Prostate gland (tissue), 2 donors: ENCODE measurements around the gene LBP. TPM values are rescaled to one million over a fixed set of nuclear protein-coding genes. Genes with fewer than 3 reads are reported as not detected.

Experiments
- DNase-seq: peaks from one replicate; pipeline ENCODE4 v3.0.0-alpha.2; 2019; ENCODE audit warnings: low spot score
- H3K27ac ChIP-seq, 2 donors: fragments of 200-600 bp; sonication (generic); 2 replicates each; pipeline ENCODE4 v1.5.1; 2017 to 2019
- H3K27me3 ChIP-seq: fragments of 200-600 bp; sonication (generic); replicated peaks from 2 replicates; pipeline ENCODE4 v1.5.1; 2019; ENCODE audit not compliant: insufficient read depth
- H3K36me3 ChIP-seq, 2 donors: fragments of 200-600 bp; sonication (generic); 1 replicate in 1 of 2; 2 replicates in 1 of 2; pipeline versions ENCODE4 v1.5.1 to v1.8.1; 2017 to 2019
- H3K4me1 ChIP-seq: fragments of 200-600 bp; sonication (generic); replicated peaks from 2 replicates; pipeline ENCODE4 v1.5.1; 2019
- H3K4me3 ChIP-seq, 2 donors: fragments of 200-600 bp; sonication (generic); 2 replicates each; pipeline ENCODE4 v1.5.1; 2017 to 2019
- H3K9me3 ChIP-seq: fragments of 200-600 bp; sonication (generic); 2 replicates; pipeline ENCODE4 v1.5.1; 2017
- CTCF ChIP-seq, 4 experiments: fragments of 200-600 bp in 2 of 4; fragments of 450-650 bp in 2 of 4; sonication (generic) in 2 of 4; IDR thresholded peaks; 1 replicate in 3 of 4; 2 replicates in 1 of 4; pipeline ENCODE4 v1.5.1; 2016 to 2019; ENCODE audit warnings: antibody characterized with exemption in 4 of 4, mild to moderate bottlenecking in 2 of 4, moderate library complexity in 2 of 4
- POLR2A ChIP-seq: fragments of 450-650 bp; IDR thresholded peaks from one replicate; pipeline ENCODE4 v1.6.1; 2016; ENCODE audit warnings: antibody characterized with exemption, mild to moderate bottlenecking
- POLR2AphosphoS5 ChIP-seq: sonication (generic); formaldehyde crosslinking; IDR thresholded peaks from one replicate; pipeline ENCODE4 v1.6.1; 2017; ENCODE audit warnings: antibody characterized with exemption
- WGBS: methylation state at CpG from one replicate; pipeline ENCODE4 v1.1.5; 2018; 5-methylcytosine and 5-hydroxymethylcytosine counted together
- intact Hi-C: fragments of 100-400 bp; cut with DNase I; formaldehyde crosslinking; loops from one replicate; pipeline ENCODE4 v1.14.2; 2022
- total RNA-seq, 2 donors: library from RNA; depleted of rRNA; stranded (reverse); fragments of >200 nt; gene quantifications; one replicate each; pipeline ENCODE4 v1.1.0, GENCODE V29; 2016

The LBP gene
- total RNA-seq, 2 donors from 2014 or later, result 1.1 TPM; not detected in 1

- TF ChIP-seq CTCF (IDR thresholded peaks at IDR 0.05) (no peak), POLR2AphosphoS5 (no peak), POLR2A (no peak)
- no peak overlapping the region for H3K27ac ChIP-seq
Measured at GRCh38 chr20:38344107-38344701, 2.1 kb upstream of the LBP start.

GRCh38 chr20:38345643-38346042 is 639 bp upstream of the LBP start:
- Histone ChIP-seq H3K27ac (no peak overlapping the region), H3K27me3 (no peaks in the 10 kb centered on the region), H3K4me3 (no peak overlapping the region), H3K4me1 (no peaks in the 10 kb centered on the region), H3K36me3 (no peaks in the 10 kb centered on the region), H3K9me3 (no peaks in the 10 kb centered on the region)
- no peak for DNase-seq
- 32% methylated on average over 2 of the region's 2 CpGs for WGBS
- TF ChIP-seq CTCF (IDR thresholded peaks at IDR 0.05) (no peak), POLR2A (no peak), POLR2AphosphoS5 (no peak)
- intact Hi-C loops, result no loop called here

More at GRCh38 chr20:38344107-38344701, 2.1 kb upstream of the LBP start:
- no peak overlapping the region for H3K4me3 ChIP-seq
- no peak for DNase-seq
- no peaks in the 10 kb centered on the region for H3K4me1 ChIP-seq
- no peaks in the 10 kb centered on the region for H3K36me3 ChIP-seq
- H3K9me3 ChIP-seq, result no peaks in the 10 kb centered on the region
- no peaks in the 10 kb centered on the region for H3K27me3 ChIP-seq
- WGBS, result 88% methylated on average over 5 of the region's 5 CpGs
- intact Hi-C loops, result no loop called here

GRCh38 chr20:38346741-38347140 is 459 bp downstream of the LBP start:
- DNase-seq, result no peak
- no peaks in the 10 kb centered on the region for H3K4me1 ChIP-seq
- H3K4me3 ChIP-seq, result no peak overlapping the region
- no peaks in the 10 kb centered on the region for H3K27me3 ChIP-seq
- H3K27ac ChIP-seq, result no peak overlapping the region
- 92% methylated on average over 4 of the region's 4 CpGs for WGBS
- no peaks in the 10 kb centered on the region for H3K9me3 ChIP-seq
- no peaks in the 10 kb centered on the region for H3K36me3 ChIP-seq
- TF ChIP-seq POLR2A, result no peak
- TF ChIP-seq POLR2AphosphoS5, result no peak
- no peak for TF ChIP-seq CTCF (IDR thresholded peaks at IDR 0.05)
- intact Hi-C loops, result no loop called here

- Histone ChIP-seq H3K27me3 (no peaks in the 10 kb centered on the region), H3K4me1 (no peaks in the 10 kb centered on the region), H3K36me3 (no peaks in the 10 kb centered on the region), H3K27ac (no peak overlapping the region), H3K4me3 (no peak overlapping the region), H3K9me3 (no peaks in the 10 kb centered on the region)
- 78% methylated on average over 5 of the region's 5 CpGs for WGBS
- TF ChIP-seq POLR2A, result no peak
- TF ChIP-seq CTCF (IDR thresholded peaks at IDR 0.05), result no peak
- TF ChIP-seq POLR2AphosphoS5, result no peak
- no peak for DNase-seq
- intact Hi-C loops, result no loop called here
Measured at GRCh38 chr20:38349856-38350255, 3.6 kb downstream of the LBP start.
